GM12872 (cell line): ENCODE results near the gene PCSK1.

Experiments used
- CTCF ChIP-seq: IDR thresholded peaks from 3 replicates; pipeline ENCODE4 v1.5.1; 2011; ENCODE audit warnings: low read depth, mild to moderate bottlenecking, low read length, moderate library complexity; ENCODE audit not compliant: insufficient read depth

PCSK1 gene

GRCh38 chr5:96370976-96371375 lies 62.1 kb downstream of the PCSK1 start:
- TF ChIP-seq CTCF: no peak

GRCh38 chr5:96354237-96354636 lies 78.8 kb downstream of the PCSK1 start:
- no peak for TF ChIP-seq CTCF

GRCh38 chr5:96353220-96353619 lies 79.8 kb downstream of the PCSK1 start:
- no peak for TF ChIP-seq CTCF

GRCh38 chr5:96350678-96351077 lies 82.4 kb downstream of the PCSK1 start:
- TF ChIP-seq CTCF: no peak

- TF ChIP-seq CTCF: no peak
Observed at GRCh38 chr5:96348536-96348935, 84.5 kb downstream of the PCSK1 start.

GRCh38 chr5:96347502-96348292 lies 85.4 kb downstream of the PCSK1 start:
- TF ChIP-seq CTCF: no peak

- TF ChIP-seq CTCF: peak; percentile 60
Observed at GRCh38 chr5:96344678-96345577, 88.1 kb downstream of the PCSK1 start.
